GM19452 (cell line): ENCODE measurements around the gene TBL1Y.
"Not testable (repeated sequence)": the region's sequence is repeated elsewhere in the genome, so short reads cannot be mapped to it uniquely, and the experiment has no call there.

Experiments used
- ATAC-seq: cut with Tn5 transposase; IDR thresholded peaks from one replicate; pipeline ENCODE4 v1.9.1; 2021; ENCODE audit not compliant: unreplicated experiment

Gene TBL1Y

DNA sequence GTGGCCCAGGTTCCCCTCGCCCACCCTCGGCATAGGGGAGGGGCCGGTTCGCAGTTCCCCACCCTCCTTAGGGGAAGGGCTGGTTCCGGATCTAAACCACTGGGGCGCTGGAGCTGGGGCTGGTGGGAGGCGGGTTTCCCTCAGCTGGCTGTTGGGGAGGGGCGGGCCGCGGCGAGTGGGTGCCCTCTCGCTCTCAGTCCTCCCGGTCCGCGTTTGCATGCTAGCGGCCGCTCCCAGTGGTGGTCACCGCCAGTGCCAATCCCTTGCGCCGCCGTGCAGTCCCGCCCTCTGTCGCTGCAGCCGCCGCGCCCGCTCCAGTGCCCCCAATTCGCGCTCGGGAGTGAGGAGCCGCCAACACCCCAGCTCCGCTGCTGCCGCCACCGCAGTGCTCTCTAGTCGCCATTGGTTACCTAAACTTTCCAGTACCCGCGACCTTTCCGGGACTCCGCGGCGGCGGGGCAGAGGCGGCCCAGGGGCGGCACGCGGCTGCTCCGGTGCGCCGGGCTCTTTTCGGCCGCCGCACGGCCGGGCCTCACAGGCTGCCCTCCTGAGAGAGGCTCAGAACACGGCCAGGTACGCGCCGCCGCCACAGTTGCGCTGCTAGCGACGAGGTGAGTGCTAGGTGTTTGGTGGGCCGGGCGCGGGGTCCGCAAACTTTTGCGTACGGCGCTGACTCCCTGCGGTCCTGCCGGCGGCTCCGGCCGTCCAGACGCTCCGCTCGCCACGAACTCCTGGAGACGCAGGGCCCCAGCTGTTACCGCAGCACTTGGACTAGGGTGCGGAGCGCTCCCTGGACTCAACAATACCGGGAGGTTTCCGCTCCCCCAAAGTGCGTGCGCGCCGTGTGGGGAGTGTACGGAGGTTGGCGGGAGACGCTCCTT is at the start of gene TBL1Y:
TBL1Y (plus strand) TSS at position 326 of the 881 bp plus-strand sequence. CDS start 114,388 bp downstream, outside the sequence.
- no peak for ATAC-seq

- ATAC-seq: no peak
These were observed 16.0 kb upstream of the TBL1Y start for GRCh38 chrY:6894496-6894895.

DNA sequence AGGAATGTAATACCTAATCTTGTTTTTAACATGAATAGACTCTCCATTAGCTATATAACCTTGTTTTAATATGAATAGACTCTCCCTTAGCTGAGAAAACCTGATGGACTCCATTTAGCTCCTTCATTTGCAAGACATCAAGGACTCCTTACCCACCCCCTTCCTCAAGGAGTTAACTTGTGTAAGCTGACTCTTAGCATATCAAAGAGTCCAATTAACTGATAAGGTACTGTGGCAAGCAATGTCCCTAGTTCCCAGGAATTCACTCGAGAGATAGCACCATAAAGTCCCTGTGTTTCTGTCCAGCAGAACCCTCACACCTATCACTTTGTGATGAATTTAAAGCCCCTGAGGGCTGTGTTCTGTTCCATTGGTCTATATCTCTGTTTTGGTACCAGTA is 15.3 kb upstream of the TBL1Y start:
- no peak for ATAC-seq

DNA sequence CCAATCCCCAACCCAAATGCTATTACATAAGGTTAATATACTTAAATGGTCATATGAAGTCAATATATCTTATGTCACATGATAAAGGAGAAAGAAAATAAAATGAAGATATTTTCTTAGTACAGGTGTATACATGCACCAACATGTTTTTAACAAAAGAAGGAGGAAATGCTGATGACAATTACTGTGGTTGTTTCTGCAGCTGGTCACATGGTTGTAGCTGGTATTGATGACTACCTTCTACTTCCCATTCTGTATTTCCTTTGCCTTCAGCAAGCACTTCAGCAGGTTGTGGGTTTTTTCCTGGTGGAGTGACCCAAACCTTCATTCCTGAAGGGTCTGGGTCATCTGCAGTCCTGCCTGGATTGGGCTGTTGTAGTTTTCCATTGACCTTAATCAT is 8.4 kb upstream of the TBL1Y start:
- not testable (repeated sequence) for ATAC-seq

DNA sequence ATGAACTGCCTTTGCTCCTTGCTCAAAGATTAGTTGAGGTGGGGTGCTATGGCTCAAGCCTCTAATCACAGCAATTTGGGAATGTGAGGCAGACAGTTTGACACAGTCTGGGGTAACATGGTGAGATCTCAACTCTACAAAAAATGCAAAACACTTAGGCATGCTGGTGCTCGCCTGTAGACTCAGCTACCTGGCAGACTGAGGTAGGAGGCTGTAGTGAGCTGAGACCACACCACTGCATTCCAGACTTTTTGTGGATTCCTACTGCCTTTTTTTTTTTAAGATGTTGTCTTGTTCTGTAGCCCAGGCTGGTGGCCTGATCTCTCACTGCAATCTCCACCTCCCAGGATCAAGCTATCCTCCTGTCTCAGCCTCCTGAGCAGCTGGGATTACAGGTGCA is 2.9 kb upstream of the TBL1Y start:
- ATAC-seq: no peak

DNA sequence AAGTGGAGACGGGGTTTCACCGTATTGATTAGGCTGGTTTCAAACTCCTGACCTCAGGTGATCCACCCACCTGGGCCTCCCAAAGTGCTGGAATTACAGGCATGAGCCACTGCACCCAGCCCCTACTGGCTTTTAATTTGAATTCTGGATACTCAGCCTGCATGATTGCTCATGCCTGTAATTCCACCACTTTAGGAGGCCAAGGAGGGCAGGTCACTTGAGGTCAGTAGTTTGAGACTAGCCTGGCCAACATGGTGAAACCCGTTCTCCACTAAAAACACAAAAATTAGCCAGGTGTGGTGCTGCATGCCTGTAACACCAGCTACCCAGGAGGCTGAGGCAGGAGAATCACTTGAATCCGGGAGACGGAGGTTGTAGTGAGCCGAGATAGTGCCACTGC is 2.5 kb upstream of the TBL1Y start:
- ATAC-seq: not testable (repeated sequence)

DNA sequence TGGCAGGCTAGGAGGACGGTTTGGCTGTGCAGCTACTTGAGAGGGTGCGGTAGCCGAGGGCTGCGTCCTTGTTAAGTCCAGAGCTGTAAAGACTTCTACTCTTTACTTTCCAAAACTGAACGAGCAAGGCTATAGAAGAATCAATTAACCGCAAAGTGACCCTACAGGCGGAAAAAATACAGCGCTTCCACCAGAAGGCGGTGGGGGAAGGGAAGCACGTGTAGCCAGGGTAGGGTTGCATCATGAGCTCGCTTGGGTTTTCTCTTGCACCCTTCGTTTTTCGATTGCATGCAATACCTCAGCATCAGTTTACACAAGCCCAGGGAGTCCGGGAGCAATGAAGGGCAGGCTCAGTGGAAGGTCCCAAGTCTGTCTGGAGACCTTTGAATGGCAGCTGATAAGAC is 1.4 kb upstream of the TBL1Y start:
- no peak for ATAC-seq

DNA sequence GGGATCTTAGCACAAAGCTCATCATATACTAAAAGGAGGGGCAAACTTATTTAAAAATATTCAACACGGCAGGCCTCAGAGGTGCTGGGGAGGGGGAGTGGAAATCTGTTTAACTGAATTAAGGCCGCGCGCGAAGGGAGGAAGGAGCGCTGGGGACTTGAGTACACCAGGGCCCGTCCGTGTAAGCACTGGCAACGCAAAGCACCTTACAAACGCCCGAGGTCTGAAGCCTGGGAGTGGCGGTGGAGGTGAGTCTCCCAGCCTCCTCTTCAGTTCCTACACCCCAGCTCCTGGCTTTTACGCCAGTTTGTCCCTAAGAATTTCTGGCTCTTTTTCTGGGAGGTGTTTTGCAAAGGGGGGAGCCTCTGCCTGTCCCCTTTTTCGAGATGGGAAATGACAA is 641 bp upstream of the TBL1Y start:
- ATAC-seq: no peak

DNA sequence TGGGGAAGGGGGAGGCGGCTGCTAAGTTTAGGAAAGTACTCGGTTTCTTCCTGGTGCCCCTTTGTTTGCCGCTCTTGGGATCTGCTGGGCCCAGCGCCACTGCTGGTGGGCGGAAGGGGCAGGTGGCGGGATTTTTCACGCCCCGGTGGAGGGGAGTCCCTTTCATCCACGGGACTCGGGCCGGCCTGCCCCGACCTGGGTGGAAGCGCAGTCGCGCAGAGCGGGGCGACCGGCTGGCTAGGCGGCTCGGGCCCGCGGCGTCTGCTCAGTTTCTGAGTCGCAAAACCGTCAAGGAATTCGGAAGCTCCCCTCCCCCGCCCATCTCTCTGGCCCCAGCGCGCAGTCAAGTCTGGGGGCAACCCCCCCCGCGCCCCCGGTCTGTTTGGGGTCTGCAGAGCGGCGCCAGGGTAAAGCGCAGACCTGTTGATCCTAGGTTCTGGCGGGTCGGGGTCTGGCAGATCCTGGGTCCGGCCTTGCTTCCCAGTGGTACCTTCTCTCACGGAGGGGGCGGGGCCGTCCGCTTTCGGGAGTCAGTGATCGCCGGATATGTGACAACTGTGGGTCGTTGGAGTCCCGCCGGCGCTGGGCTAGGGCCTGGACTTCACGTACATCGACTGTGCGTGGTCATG is 870 bp downstream of the TBL1Y start, which contains the start of gene AMELY:
AMELY (minus strand) TSS at position 500 of the 629 bp plus-strand sequence. CDS start 39,144 bp downstream, outside the sequence.
- ATAC-seq: no peak

- no peak for ATAC-seq
These were observed 2.9 kb downstream of the TBL1Y start for GRCh38 chrY:6913362-6913761.

- ATAC-seq: no peak
These were observed 10.6 kb downstream of the TBL1Y start for GRCh38 chrY:6921061-6921460.

DNA sequence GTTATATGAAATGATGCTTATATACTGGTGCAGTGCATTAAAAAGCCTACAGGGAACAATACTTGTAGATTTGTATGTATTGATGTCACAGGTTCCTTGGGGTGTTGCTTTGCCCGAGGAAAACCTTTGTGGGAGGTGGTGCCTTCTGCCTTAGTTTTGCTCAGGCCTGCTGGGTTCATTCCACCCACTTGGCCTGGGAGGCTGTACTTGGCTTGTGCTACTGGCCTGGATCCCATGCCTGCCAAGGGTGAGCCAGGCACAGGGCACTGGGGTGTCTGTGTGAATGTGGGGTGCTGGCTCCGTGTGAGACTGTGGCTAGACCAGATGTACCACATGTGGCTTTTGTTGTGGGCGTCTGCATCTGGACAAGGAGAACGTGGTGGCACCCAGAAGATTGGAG is 17.8 kb downstream of the TBL1Y start:
- no peak for ATAC-seq

- ATAC-seq: no peak
These were observed 18.7 kb downstream of the TBL1Y start for GRCh38 chrY:6929237-6929636.

GRCh38 chrY:6931779-6932396 is 21.4 kb downstream of the TBL1Y start:
- no peak for ATAC-seq

DNA sequence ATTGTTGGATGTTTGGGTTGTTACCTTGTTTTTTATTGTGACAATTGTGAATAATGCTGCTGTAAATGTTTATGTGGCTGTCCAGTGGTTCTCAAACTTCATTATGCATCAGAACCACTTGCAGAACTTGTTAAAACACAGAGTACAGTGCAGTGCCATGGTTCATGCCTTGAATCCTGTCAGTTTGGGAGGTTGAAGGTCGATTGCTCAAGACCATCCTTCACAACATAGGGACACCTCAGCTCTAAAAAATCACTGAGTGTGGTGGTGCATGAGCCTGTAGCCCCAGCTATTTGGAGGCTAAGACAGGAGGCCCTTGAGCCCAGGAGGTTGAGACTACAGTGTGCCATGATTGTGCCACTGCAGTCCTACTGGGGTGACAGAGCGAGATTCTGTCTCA is 25.0 kb downstream of the TBL1Y start:
- no peak for ATAC-seq

DNA sequence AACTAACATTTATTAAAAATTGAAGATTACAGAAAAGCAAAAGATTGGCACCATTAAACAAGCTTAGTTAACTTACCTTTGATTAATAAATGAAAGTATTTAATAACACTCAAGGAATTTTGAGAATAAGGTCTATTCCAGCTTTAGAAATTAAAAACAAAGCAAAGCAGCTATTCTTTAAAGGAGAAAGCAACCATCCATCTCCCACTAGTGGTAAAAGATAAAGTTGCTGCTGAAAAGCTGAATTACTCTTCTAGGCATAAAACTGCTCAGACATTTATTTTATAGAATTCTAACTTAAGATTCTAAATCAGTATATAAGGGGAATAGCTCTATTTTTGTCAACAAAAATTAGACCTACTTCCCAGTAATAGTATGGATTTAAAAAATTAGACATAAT is 37.2 kb downstream of the TBL1Y start:
- no peak for ATAC-seq

DNA sequence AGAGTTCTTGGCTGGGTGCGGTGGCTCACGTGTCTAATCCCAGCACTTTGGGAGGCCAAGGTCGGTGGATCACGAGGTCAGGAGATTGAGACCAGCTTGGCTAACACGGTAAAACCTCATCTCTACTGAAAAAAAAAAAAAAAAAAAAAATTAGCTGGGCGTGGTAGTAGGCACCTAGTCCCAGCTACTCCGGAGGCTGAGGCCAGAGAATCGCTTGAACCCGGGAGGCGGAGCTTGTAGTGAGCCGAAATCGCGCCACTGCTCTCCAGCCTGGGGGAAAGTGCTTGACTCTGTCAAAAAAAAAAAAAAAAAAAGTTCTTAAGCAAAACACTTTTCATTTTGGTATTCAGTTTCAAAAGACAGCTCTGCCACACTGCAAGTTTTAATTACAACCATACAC is 37.9 kb downstream of the TBL1Y start:
- no peak for ATAC-seq

GRCh38 chrY:6949947-6950346 is 39.5 kb downstream of the TBL1Y start:
- ATAC-seq: no peak

DNA sequence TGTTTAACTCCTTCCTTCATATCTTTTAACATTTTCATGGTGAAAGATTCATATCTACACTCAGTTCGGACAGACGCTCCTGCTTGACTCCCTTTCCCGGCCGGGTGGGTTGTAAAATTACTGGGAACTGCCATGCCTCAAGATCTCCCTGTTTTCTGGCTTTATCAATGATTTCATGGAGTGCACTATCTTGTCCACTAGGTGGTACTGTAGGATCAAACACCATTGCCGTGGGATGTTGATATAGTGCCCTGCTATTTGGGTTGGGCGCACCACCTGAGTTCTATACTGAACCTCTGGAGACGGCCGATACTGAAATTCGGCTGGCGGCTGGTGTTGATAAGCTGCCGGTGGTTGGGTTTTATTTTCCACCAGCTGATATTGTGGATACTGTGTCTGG is 54.2 kb downstream of the TBL1Y start:
- no peak for ATAC-seq

GRCh38 chrY:6966521-6966920 is 56.0 kb downstream of the TBL1Y start:
- ATAC-seq: no peak

- no peak for ATAC-seq
These were observed 57.2 kb downstream of the TBL1Y start for GRCh38 chrY:6967736-6968135.

GRCh38 chrY:6968191-6968590 is 57.7 kb downstream of the TBL1Y start:
- ATAC-seq: no peak
